ENCODE data around the gene CENPX.

The CENPX gene

DNA sequence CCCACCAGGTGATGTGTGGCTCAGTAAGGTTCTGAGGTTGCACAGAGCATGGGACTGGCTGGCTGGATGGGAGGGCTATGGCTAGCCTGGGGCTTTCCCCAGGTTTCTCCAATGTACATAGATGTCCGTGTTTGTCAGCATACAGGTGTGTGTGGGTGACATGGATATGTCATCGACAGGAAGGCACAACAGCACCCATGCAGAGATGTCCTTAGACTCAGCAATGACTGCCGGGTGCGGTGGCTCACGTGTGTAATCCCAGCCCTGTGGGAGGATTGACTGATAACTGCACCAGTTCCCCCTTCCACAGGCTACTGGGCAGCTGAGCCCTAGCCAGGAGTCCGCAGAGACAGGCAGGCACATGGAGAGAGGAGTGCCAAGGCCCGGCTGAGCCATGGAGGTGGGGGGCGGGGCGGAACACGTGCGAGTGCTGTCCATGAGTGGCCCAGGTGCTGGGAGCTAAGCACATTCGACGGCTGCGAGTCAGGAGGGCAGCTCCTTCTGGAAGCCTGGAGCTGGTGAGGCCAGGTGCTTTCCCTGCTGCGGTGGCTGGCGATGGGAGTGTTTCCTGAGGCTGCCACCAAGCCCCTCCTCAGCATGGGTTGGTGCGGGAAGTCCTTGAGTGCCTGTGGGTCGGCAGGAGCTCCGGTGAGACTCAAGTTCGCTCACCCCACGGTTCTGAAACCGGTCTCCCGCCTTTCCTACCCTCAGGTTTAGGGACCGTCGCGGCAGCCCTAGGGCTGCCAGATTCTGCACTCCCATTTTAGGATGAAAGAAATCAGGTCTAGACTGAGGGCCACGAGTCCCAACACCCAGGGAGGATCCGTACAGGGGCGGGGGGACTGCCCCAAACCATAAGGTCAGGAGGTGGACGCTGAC is 46.1 kb downstream of the CENPX start:
- peak; percentile 17 for DNase-seq

- no peak for DNase-seq
Observed at GRCh38 chr17:81973432-81973831, 49.2 kb downstream of the CENPX start.

- DNase-seq = no peak
Observed at GRCh38 chr17:81968850-81969812, 53.5 kb downstream of the CENPX start.

All from NCI-H2029 treated with DMSO at 0.1 percent for 48 hours (cell line).